Left ventricle myocardium inferior (tissue), 1 donor: ENCODE data around the gene SLC29A1. TPM values are rescaled to one million over a fixed set of nuclear protein-coding genes. Genes with fewer than 3 reads are reported as not detected.

Experiments used
- DNase-seq: peaks from one replicate; pipeline ENCODE4 v3.0.0-alpha.2; 2020
- H3K27ac ChIP-seq: fragments of 200-600 bp; replicated peaks from 2 replicates; pipeline ENCODE4 v1.8.0; 2021
- H3K27me3 ChIP-seq: fragments of 200-600 bp; 2 replicates; pipeline ENCODE4 v1.8.0; 2021; ENCODE audit warnings: low read depth
- H3K36me3 ChIP-seq: fragments of 200-600 bp; 2 replicates; pipeline ENCODE4 v1.8.0; 2021
- H3K4me1 ChIP-seq: fragments of 200-600 bp; 2 replicates; pipeline ENCODE4 v1.8.0; 2021
- H3K4me3 ChIP-seq: fragments of 200-600 bp; 2 replicates; pipeline ENCODE4 v1.8.0; 2021; ENCODE audit warnings: mild to moderate bottlenecking, moderate library complexity
- H3K9me3 ChIP-seq: fragments of 200-600 bp; replicated peaks from 2 replicates; pipeline ENCODE4 v1.8.0; 2021
- intact Hi-C: fragments of 100-400 bp; cut with micrococcal nuclease; formaldehyde crosslinking; loops from one replicate; pipeline ENCODE4 v1.11.0; 2022
- long read RNA-seq: library from polyadenylated mRNA; unstranded; transcript quantifications from one replicate; pipeline ENCODE4 v2.0.0, GENCODE V29; 2021
- total RNA-seq: library from RNA; stranded (reverse); fragmentation: NEBNext Ultra II Directional; extraction: Animal tissue kit (Norgen Biotek cat#: 25700); gene quantifications from one replicate; pipeline ENCODE4 v1.2.1, GENCODE V29; 2021
- TF ChIP-seq, protein P1 (sequence below): fragments of 200-600 bp; IDR thresholded peaks from 2 replicates; pipeline ENCODE4 v1.8.0; 2021; ENCODE audit warnings: antibody characterized with exemption, mild to moderate bottlenecking, borderline replicate concordance
- donor health status: DM: no; HTN: yes; CAD: no; lungs with severe emphysema.

Gene SLC29A1
- 154 TPM for total RNA-seq
- long read RNA-seq, transcript SLC29A1-201 (12 exons, 2,159 nt) = minor isoform, 58 of 443 reads
- long read RNA-seq, transcript SLC29A1-208 (13 exons, 2,326 nt) = minor isoform, 9 of 443 reads
- long read RNA-seq, transcript SLC29A1-206 (13 exons, 2,183 nt) = minor isoform, 68 of 443 reads
- long read RNA-seq, transcript SLC29A1-209 (13 exons, 2,318 nt) = major isoform, 100 of 443 reads
- long read RNA-seq, partial matches to known transcripts = 105 of 443 reads
- long read RNA-seq, other reads (novel, unspliced or antisense) = 103 of 443 reads

DNA sequence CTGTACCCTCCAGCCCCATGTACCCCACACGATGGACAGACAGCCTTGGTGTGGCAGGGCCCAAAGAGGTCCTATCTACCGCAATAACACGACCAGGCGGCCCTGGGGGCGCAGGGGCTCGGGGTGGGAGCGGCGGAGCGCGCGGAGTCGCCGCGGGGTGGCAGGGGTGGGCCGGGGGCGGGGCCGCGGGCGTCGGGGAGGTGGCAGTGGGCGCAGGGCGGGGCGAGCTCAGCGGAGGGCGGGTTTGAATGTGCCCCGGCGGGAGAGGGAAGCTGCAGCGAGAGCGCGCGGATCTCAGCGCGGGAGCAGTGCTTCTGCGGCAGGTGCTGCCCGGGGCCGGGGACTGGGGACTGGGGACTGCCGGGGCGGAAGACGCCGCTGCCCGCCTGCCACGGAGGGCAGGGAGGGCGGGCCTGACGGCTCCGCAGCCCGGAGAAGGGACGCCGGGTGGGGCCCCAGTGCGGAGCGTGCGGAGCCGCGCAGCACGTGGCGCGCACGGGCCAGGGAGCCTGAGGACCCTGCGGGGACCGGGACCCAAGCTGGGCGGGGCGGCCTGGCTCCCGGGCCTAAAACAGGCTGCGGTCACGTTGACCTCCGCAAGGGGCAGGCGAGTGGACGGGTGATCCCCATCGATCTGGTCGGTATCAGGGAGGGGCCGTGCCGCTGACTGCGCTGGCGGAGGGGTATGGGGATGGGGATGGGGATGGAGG lies at the start of gene SLC29A1:
TSS of gene SLC29A1 (plus strand) at position 277 of the 710 bp plus-strand sequence. CDS start 3,719 bp downstream, outside the sequence.
- peaks cover 98% of the 10 kb centered on the region for H3K4me1 ChIP-seq
- TF ChIP-seq, protein P1, sequence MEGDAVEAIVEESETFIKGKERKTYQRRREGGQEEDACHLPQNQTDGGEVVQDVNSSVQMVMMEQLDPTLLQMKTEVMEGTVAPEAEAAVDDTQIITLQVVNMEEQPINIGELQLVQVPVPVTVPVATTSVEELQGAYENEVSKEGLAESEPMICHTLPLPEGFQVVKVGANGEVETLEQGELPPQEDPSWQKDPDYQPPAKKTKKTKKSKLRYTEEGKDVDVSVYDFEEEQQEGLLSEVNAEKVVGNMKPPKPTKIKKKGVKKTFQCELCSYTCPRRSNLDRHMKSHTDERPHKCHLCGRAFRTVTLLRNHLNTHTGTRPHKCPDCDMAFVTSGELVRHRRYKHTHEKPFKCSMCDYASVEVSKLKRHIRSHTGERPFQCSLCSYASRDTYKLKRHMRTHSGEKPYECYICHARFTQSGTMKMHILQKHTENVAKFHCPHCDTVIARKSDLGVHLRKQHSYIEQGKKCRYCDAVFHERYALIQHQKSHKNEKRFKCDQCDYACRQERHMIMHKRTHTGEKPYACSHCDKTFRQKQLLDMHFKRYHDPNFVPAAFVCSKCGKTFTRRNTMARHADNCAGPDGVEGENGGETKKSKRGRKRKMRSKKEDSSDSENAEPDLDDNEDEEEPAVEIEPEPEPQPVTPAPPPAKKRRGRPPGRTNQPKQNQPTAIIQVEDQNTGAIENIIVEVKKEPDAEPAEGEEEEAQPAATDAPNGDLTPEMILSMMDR = no peak
- peak within 1 kb of the TSS; percentile 88 for H3K4me3 ChIP-seq
- no peaks in the 10 kb centered on the region for H3K27me3 ChIP-seq
- no peaks in the 10 kb centered on the region for H3K9me3 ChIP-seq
- peak within 1 kb of the TSS; percentile 98 for H3K27ac ChIP-seq
- H3K36me3 ChIP-seq = no peaks in the 10 kb centered on the region
- peak; percentile 89 for DNase-seq
- intact Hi-C loops = no loop called here

DNA sequence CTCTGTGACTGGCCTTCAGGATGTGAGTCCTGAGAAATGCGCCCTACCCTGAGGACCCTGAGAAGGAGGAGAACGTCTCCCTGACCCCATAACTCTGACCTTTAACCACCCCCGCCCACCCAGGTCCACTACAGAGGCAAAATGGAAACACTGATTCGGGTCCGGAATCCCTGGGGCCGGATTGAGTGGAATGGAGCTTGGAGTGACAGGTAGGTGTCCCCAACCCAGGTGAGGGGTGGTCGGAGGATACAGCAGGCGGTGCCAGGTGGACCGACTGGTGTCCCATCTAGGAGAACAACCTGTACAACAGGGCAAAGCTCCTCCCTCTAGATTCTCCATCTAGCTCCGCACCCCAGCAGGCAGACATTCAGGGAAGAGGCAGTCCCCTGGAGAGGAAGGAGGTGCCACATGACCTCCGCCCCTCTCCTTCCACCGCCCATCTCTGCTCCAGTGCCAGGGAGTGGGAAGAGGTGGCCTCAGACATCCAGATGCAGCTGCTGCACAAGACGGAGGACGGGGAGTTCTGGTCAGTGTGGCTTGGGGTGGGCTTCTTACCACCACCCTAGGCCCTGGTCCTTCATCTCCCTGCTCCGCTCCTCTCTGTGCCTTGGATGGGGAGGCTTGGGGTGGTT lies 47.1 kb upstream of the SLC29A1 start:
- peaks cover 42% of the 10 kb centered on the region for H3K4me1 ChIP-seq
- peak overlapping the region; percentile 80 for H3K27ac ChIP-seq
- H3K27me3 ChIP-seq = no peaks in the 10 kb centered on the region
- no peaks in the 10 kb centered on the region for H3K36me3 ChIP-seq
- H3K9me3 ChIP-seq = no peaks in the 10 kb centered on the region
- H3K4me3 ChIP-seq = no peak overlapping the region
- DNase-seq = no peak
- intact Hi-C loops = no loop called here
- TF ChIP-seq, protein P1 = no peak

DNA sequence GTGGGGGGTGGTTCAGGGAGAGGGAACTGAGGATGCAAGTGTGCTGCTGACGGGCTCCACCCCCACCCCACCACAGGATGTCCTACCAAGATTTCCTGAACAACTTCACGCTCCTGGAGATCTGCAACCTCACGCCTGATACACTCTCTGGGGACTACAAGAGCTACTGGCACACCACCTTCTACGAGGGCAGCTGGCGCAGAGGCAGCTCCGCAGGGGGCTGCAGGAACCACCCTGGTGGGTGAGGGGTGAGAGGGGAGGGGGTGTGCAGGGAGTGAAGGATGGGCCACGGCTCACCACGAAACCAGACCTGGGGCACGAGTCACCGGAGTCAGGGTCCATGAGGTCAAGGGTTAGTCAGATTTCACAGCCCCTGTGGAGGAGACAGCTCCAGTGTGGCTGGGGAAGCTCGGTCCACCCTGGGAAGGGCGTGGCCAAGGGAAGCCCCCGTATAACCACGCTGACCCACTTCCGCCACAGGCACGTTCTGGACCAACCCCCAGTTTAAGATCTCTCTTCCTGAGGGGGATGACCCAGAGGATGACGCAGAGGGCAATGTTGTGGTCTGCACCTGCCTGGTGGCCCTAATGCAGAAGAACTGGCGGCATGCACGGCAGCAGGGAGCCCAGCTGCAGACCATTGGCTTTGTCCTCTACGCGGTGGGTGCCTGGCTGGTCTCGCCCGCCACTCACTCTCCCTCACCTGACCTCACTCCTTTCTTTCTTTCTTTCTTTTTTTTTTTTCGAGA lies 46.5 kb upstream of the SLC29A1 start:
- TF ChIP-seq, protein P1 = no peak
- intact Hi-C loops = no loop called here
- H3K9me3 ChIP-seq = no peaks in the 10 kb centered on the region
- H3K27ac ChIP-seq = peak overlapping the region; percentile 80
- no peak overlapping the region for H3K4me3 ChIP-seq
- H3K27me3 ChIP-seq = no peaks in the 10 kb centered on the region
- H3K4me1 ChIP-seq = peaks cover 42% of the 10 kb centered on the region
- no peaks in the 10 kb centered on the region for H3K36me3 ChIP-seq
- no peak for DNase-seq

DNA sequence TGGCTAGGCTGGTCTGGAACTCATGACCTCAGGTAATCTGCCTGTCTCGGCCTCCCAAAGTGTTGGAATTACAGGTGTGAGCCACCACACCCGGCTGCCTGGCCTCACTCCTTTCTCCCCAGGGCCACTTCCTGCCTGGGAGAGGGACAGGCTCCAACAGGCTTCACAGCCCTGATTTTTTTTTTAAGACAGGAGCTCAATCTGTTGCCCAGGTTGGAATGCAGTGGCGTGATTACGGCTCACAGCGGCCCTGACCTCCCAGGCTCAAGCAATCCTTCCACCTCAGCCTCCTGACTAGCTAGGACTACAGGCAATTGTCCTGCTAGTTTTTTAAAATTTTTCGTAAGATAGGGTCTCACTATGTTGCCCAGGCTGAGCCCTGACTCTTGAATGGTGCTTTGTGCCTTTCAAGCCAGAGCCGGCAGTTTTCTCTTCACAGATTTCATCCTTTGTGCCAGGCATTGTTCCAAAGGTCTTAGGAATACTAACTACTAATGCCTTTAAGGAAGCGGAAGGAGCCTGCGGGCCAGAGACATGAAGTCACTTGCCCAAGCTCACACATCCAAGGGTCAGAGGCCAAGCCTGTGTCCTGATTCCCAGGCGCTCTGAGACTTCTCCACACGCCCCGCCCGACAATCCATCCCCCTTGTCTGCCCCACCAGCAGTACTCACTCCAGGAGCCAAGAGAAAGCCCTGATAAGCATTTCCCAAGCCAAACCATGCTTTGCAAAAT lies 45.5 kb upstream of the SLC29A1 start:
- peak; percentile 78 for DNase-seq
- intact Hi-C loops = no loop called here
- TF ChIP-seq, protein P1 = no peak
- H3K27me3 ChIP-seq = no peaks in the 10 kb centered on the region
- no peak overlapping the region for H3K4me3 ChIP-seq
- H3K36me3 ChIP-seq = no peaks in the 10 kb centered on the region
- H3K27ac ChIP-seq = peak overlapping the region; percentile 80
- peaks cover 37% of the 10 kb centered on the region for H3K4me1 ChIP-seq
- no peaks in the 10 kb centered on the region for H3K9me3 ChIP-seq
